Measurements from ENCODE around the gene MOAP1.

The MOAP1 gene

DNA sequence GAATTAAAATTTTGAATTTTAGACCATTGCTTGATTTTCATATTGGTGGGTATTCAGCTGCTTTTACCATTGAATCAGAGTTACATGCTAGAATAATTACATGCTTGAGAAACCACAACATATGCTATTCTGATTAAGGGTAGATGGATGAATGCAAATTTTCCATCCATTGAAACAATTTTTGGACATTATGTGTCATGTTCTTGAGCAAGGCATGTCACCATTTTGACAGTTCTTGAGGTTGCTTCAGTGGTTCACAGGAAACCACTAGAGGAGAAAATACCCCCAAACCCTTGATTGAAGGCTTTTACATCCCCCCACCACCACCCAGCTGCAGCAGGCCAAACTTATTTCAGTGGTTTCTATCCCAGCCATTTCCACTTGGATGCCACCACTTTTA lies 35.8 kb upstream of the MOAP1 start:
- no peak overlapping the region for H3K4me3 ChIP-seq (ENCODE audit: low read depth, low read length)
- no peak for TF ChIP-seq CTCF (conservative IDR thresholded peaks at IDR 0.05; ENCODE audit: low read depth, low read length)
- no peak for DNase-seq (ENCODE audit: low read depth)

GRCh38 chr14:93219103-93219726 lies 34.5 kb upstream of the MOAP1 start:
- peak; percentile 80 for DNase-seq (ENCODE audit: low read depth)

GRCh38 chr14:93214598-93214997 lies 29.9 kb upstream of the MOAP1 start:
- TF ChIP-seq CTCF (conservative IDR thresholded peaks at IDR 0.05; ENCODE audit: low read depth, low read length): no peak
- no peak overlapping the region for H3K4me3 ChIP-seq (ENCODE audit: low read depth, low read length)
- no peak for DNase-seq (ENCODE audit: low read depth)

More at GRCh38 chr14:93219103-93219726, 34.5 kb upstream of the MOAP1 start:
- TF ChIP-seq CTCF (conservative IDR thresholded peaks at IDR 0.05; ENCODE audit: low read depth, low read length): peak; percentile 76
- H3K4me3 ChIP-seq (ENCODE audit: low read depth, low read length): no peak overlapping the region

DNA sequence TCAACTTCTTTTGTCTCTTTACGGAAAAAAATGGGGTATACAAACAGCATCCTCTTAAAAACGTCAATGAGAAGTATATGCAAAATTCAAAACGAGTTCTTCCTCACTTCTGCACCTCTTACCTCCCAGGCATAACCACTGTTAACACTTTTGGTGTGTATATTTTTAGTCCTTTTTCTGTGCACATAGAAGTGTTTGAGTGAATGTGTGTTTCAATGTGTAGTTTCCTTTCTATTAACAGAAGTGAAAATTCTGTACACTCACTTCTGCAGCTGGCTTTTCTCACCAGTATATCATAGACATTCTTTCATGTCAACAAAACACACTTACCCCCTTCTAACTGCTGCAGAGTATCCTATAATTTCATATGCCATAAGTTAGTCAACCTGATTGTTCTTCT lies 27.7 kb upstream of the MOAP1 start:
- no peak for DNase-seq (ENCODE audit: low read depth)
- no peak overlapping the region for H3K4me3 ChIP-seq (ENCODE audit: low read depth, low read length)
- no peak for TF ChIP-seq CTCF (conservative IDR thresholded peaks at IDR 0.05; ENCODE audit: low read depth, low read length)

GRCh38 chr14:93207468-93208308 lies 23.0 kb upstream of the MOAP1 start:
- peak; percentile 60 for TF ChIP-seq CTCF (conservative IDR thresholded peaks at IDR 0.05; ENCODE audit: low read depth, low read length)
- H3K4me3 ChIP-seq (ENCODE audit: low read depth, low read length): peak overlapping the region; percentile 74
- peak; percentile 65 for DNase-seq (ENCODE audit: low read depth)

DNA sequence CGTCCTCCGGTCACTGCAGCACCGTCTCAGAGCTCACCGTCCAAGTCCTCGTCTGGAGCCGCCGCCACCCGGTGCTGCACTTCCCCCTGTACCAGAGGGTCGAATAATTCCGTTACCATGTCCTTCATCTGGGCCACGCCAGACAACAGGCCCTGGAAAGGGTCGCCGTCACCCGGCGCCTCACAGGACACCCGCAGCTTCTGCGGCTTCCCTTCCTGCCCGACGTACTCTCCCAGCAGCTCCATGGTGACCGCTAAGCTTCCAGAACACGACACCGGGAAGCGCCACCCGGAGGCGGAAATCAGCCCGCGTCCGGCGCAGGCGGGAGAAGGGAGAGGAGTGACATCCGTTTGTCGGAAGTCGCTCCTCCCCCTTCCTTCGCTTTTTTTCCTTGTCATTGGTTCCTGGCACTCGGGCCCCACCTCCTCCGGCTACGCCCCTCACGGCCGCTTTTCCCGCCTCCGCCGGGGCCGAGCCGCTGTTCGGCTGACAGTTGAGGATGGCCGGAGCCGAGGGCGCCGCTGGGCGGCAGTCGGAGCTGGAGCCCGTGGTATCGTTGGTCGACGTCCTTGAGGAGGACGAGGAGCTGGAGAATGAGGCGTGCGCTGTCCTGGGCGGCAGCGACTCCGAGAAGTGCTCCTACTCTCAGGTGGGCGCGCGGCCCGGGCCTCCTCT lies 22.2 kb upstream of the MOAP1 start, which contains the start of the genes GON7 and UBR7:
Gene GON7 (minus strand): TSS at position 273 of the 675 bp plus-strand sequence. CDS start 28 bp downstream, at position 245.
Gene UBR7 (plus strand): TSS at position 464 of the 675 bp plus-strand sequence. CDS start 36 bp downstream, at position 500.
- TF ChIP-seq CTCF (conservative IDR thresholded peaks at IDR 0.05; ENCODE audit: low read depth, low read length): peak; percentile 39
- H3K4me3 ChIP-seq (ENCODE audit: low read depth, low read length): peak within 1 kb of the TSS; percentile 74
- peak; percentile 97 for DNase-seq (ENCODE audit: low read depth)
